SK-N-SH (cell line): ENCODE results near the gene MED31. TPM values are rescaled to one million over a fixed set of nuclear protein-coding genes. Genes with fewer than 3 reads are reported as not detected.

Experiments
- CTCF ChIA-PET: fragments of 300-600, 350-600 bp; formaldehyde crosslinking; extraction: SDS; loops from one replicate; lab custom pipeline; 2021; lab: Yijun Ruan, JAX
- POLR2A ChIA-PET: fragments of 350-600 bp; sonication (Branson Sonifier 250); formaldehyde crosslinking; extraction: SDS; loops from one replicate; lab custom pipeline; 2020; ENCODE audit warnings: antibody characterized with exemption, inconsistent platforms; lab: Yijun Ruan, JAX
- DNase-seq: peaks from one replicate; pipeline ENCODE4 v3.0.0; 2012
- H2AFZ ChIP-seq: fragments of 200-600 bp; sonication (generic); 2 replicates; pipeline ENCODE4 v1.8.1; 2016; ENCODE audit warnings: antibody characterized with exemption, mild to moderate bottlenecking, low read depth
- H3F3A ChIP-seq: fragments of 200-600 bp; sonication (generic); replicated peaks from 2 replicates; pipeline ENCODE3; 2016; ENCODE audit warnings: antibody characterized with exemption, mild to moderate bottlenecking; ENCODE audit not compliant: insufficient read depth
- H3K27ac ChIP-seq, 2 experiments: fragments of 200-500 bp in 1 of 2; fragments of 200-600 bp in 1 of 2; sonication (Bioruptor generic) in 1 of 2; sonication (generic), shearing (Covaris generic) in 1 of 2; 2 replicates each; pipeline versions ENCODE4 v1.5.1 to v1.6.1; 2014 to 2016; ENCODE audit warnings: low read depth in 2 of 2, inconsistent platforms in 1 of 2, low read length in 1 of 2, mild to moderate bottlenecking in 1 of 2, mixed read lengths in 1 of 2
- H3K27me3 ChIP-seq: fragments of 200-600 bp; sonication (generic), shearing (Covaris generic); 2 replicates; pipeline ENCODE4 v1.6.1; 2016; ENCODE audit warnings: mixed run types; ENCODE audit not compliant: insufficient read depth
- H3K36me3 ChIP-seq, 2 experiments: fragments of 200-500 bp in 1 of 2; fragments of 200-600 bp in 1 of 2; sonication (Bioruptor generic) in 1 of 2; sonication (generic) in 1 of 2; replicated peaks in 1 of 2; 2 replicates each; pipeline versions ENCODE3 to v1.5.1; 2014 to 2016; ENCODE audit warnings: low read length in 1 of 2, mild to moderate bottlenecking in 1 of 2; ENCODE audit not compliant: insufficient read depth in 2 of 2, control insufficient read depth in 1 of 2
- H3K4me1 ChIP-seq, 2 experiments: fragments of 200-500 bp in 1 of 2; fragments of 200-600 bp in 1 of 2; sonication (Bioruptor generic) in 1 of 2; sonication (generic), shearing (Covaris generic) in 1 of 2; 2 replicates each; pipeline versions ENCODE4 v1.5.1 to v1.6.1; 2014 to 2016; ENCODE audit warnings: low read depth in 1 of 2, low read length in 1 of 2, mixed run types in 1 of 2; ENCODE audit not compliant: insufficient read depth in 2 of 2, control insufficient read depth in 1 of 2
- H3K4me2 ChIP-seq: fragments of 200-600 bp; sonication (generic), shearing (Covaris generic); 2 replicates; pipeline ENCODE4 v1.6.1; 2017; ENCODE audit warnings: mixed run types
- H3K4me3 ChIP-seq, 2 experiments: fragments of 200-500 bp in 1 of 2; fragments of 200-600 bp in 1 of 2; sonication (Bioruptor generic) in 1 of 2; sonication (generic), shearing (Covaris generic) in 1 of 2; 2 replicates each; pipeline versions ENCODE4 v1.5.1 to v1.8.1; 2014 to 2016; ENCODE audit warnings: low read depth in 2 of 2, inconsistent platforms in 1 of 2, low read length in 1 of 2, mild to moderate bottlenecking in 1 of 2, mixed read lengths in 1 of 2, moderate library complexity in 1 of 2
- H3K79me2 ChIP-seq: fragments of 200-600 bp; sonication (generic); 2 replicates; pipeline ENCODE4 v1.8.1; 2017; ENCODE audit warnings: mild to moderate bottlenecking; ENCODE audit not compliant: insufficient read depth
- H3K9ac ChIP-seq: fragments of 200-600 bp; sonication (generic); 2 replicates; pipeline ENCODE4 v1.6.1; 2017; ENCODE audit warnings: mixed run types
- H3K9me2 ChIP-seq: fragments of 200-600 bp; sonication (generic); 2 replicates; pipeline ENCODE4 v1.6.1; 2017; ENCODE audit warnings: mixed run types
- H3K9me3 ChIP-seq: fragments of 200-600 bp; sonication (generic); 2 replicates; pipeline ENCODE4 v1.6.1; 2017; ENCODE audit warnings: mixed run types, mild to moderate bottlenecking, moderate library complexity
- H4K20me1 ChIP-seq: fragments of 200-600 bp; sonication (generic); 2 replicates; pipeline ENCODE4 v1.6.1; 2017; ENCODE audit warnings: mild to moderate bottlenecking, mixed run types; ENCODE audit not compliant: insufficient read depth
- CTCF ChIP-seq: fragments of 200-600 bp; sonication (generic); IDR thresholded peaks from 2 replicates; pipeline ENCODE4 v1.6.1; 2017; ENCODE audit warnings: antibody characterized with exemption, mild to moderate bottlenecking, moderate library complexity
- FOSL2 ChIP-seq: IDR thresholded peaks from 2 replicates; pipeline ENCODE4 v1.4.0; 2012; ENCODE audit warnings: low read depth, mild to moderate bottlenecking, moderate library complexity, borderline replicate concordance
- FOXJ3 ChIP-seq: sonication (generic); formaldehyde crosslinking; IDR thresholded peaks from 2 replicates; pipeline ENCODE4 v1.5.1; 2020; ENCODE audit warnings: mild to moderate bottlenecking, missing genetic modification reagents
- FOXM1 ChIP-seq: IDR thresholded peaks from 2 replicates; pipeline ENCODE4 v1.4.0; 2012; ENCODE audit warnings: low read depth, mild to moderate bottlenecking
- GABPA ChIP-seq: IDR thresholded peaks from 2 replicates; pipeline ENCODE4 v1.4.0; 2012; ENCODE audit warnings: low read depth, mild to moderate bottlenecking
- GATA2 ChIP-seq: sonication (generic); formaldehyde crosslinking; IDR thresholded peaks from 2 replicates; pipeline ENCODE4 v1.5.0; 2020; ENCODE audit warnings: mild to moderate bottlenecking, missing genetic modification reagents
- IRF3 ChIP-seq: fragments of 150-350 bp; IDR thresholded peaks from 2 replicates; pipeline ENCODE4 v1.6.1; 2016; ENCODE audit warnings: mild to moderate bottlenecking, low read depth, low read length
- JUND ChIP-seq: IDR thresholded peaks from 2 replicates; pipeline ENCODE4 v1.4.0; 2012
- MXI1 ChIP-seq: IDR thresholded peaks from 2 replicates; pipeline ENCODE4 v1.6.1; 2012; ENCODE audit warnings: mild to moderate bottlenecking, low read depth, low read length, improper control_type of control experiment
- NRF1 ChIP-seq: IDR thresholded peaks from 2 replicates; pipeline ENCODE4 v1.6.1; 2012; ENCODE audit warnings: low read depth, mild to moderate bottlenecking, low read length
- POLR2AphosphoS5 ChIP-seq: IDR thresholded peaks from 2 replicates; pipeline ENCODE4 v1.6.1; 2012; ENCODE audit warnings: low read depth, low read length
- RAD21 ChIP-seq: IDR thresholded peaks from 2 replicates; pipeline ENCODE4 v1.6.1; 2012; ENCODE audit warnings: mild to moderate bottlenecking, low read length
- RXRA ChIP-seq: IDR thresholded peaks from 2 replicates; pipeline ENCODE4 v1.4.0; 2012; ENCODE audit warnings: low read depth, mild to moderate bottlenecking, borderline replicate concordance
- SIN3A ChIP-seq: IDR thresholded peaks from 2 replicates; pipeline ENCODE4 v1.6.1; 2012; ENCODE audit warnings: low read depth, mild to moderate bottlenecking, low read length, moderate library complexity, borderline replicate concordance
- SMC3 ChIP-seq: IDR thresholded peaks from 2 replicates; pipeline ENCODE4 v1.6.1; 2012; ENCODE audit warnings: low read depth, low read length, improper control_type of control experiment
- TAF1 ChIP-seq: IDR thresholded peaks from 2 replicates; pipeline ENCODE4 v1.6.1; 2012; ENCODE audit warnings: low read depth, mild to moderate bottlenecking, low read length, moderate library complexity, borderline replicate concordance
- TCF12 ChIP-seq: IDR thresholded peaks from 2 replicates; pipeline ENCODE4 v1.4.0; 2012
- TEAD4 ChIP-seq: IDR thresholded peaks from 2 replicates; pipeline ENCODE4 v1.4.0; 2012; ENCODE audit warnings: mild to moderate bottlenecking, borderline replicate concordance; ENCODE audit not compliant: insufficient read depth
- YY1 ChIP-seq: IDR thresholded peaks from 2 replicates; pipeline ENCODE4 v1.4.0; 2012; ENCODE audit warnings: low read depth, mild to moderate bottlenecking
- WGBS: methylation state at CpG from one replicate; pipeline ENCODE4 v1.1.6; 2017; ENCODE audit warnings: low lambda C conversion rate; 5-methylcytosine and 5-hydroxymethylcytosine counted together
- polyA plus RNA-seq, 3 experiments: library from polyadenylated mRNA; depleted of rRNA; stranded (reverse); fragments of >200 nt; gene quantifications; 2 replicates each; pipeline ENCODE4 v1.2.3, GENCODE V29; 2012
- TF ChIP-seq, protein P1 (sequence below): IDR thresholded peaks from 2 replicates; pipeline ENCODE4 v1.4.0; 2012; ENCODE audit warnings: low read depth, borderline replicate concordance

The MED31 gene
- polyA plus RNA-seq, 1 of the 3 experiments (the other 2 are of a cell fraction), result 15.1 TPM

DNA sequence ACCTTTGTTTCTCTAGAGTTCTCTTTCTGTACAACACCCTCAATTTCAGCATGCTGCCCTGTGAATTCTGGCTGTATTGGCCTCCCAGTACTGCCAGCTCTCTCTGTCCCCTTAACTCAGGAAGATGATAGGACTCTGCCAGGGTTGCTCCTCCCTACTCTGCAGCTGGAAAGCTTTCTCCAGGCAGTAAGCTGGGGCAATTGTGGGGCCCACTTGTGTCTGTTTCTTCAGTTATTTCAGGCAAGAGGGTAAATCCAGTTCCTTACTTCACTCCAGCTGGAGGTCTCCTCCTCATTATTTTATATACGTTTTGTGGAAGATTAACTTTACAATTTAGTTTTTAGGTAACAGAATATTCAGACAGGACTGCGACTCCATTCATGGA is 10.1 kb upstream of the MED31 start:
- Histone ChIP-seq H3K9ac (no peak overlapping the region), H3K4me1 (no peaks in the 10 kb centered on the region; a peak in 1 of 4 replicates), H3K4me3 (no peak overlapping the region), H3F3A (no peaks in the 10 kb centered on the region), H3K27me3 (peaks cover 7% of the 10 kb centered on the region; the same call in 1 of the 2 replicates), H4K20me1 (no peaks in the 10 kb centered on the region), H2AFZ (no peak overlapping the region), H3K27ac (no peak overlapping the region), H3K4me2 (no peak overlapping the region), H3K9me3 (no peaks in the 10 kb centered on the region), H3K36me3 (no peaks in the 10 kb centered on the region), H3K79me2 (no peaks in the 10 kb centered on the region), H3K9me2 (no peaks in the 10 kb centered on the region)
- 10% methylated on average over 2 of the region's 2 CpGs for WGBS
- POLR2A ChIA-PET, result no interaction called here
- no peak for TF ChIP-seq NRF1
- no peak for TF ChIP-seq MXI1
- DNase-seq, result no peak
- CTCF ChIA-PET, result no interaction called here

GRCh38 chr17:6660805-6661463 is 9.5 kb upstream of the MED31 start:
- Histone ChIP-seq H3K27me3 (peaks cover 7% of the 10 kb centered on the region; the same call in 1 of the 2 replicates), H4K20me1 (no peaks in the 10 kb centered on the region), H2AFZ (no peak overlapping the region), H3K4me2 (no peak overlapping the region), H3K27ac (no peak overlapping the region), H3K4me3 (no peak overlapping the region), H3K9ac (no peak overlapping the region), H3K4me1 (no peaks in the 10 kb centered on the region; a peak in 1 of 4 replicates), H3K36me3 (no peaks in the 10 kb centered on the region), H3K9me3 (no peaks in the 10 kb centered on the region), H3F3A (no peaks in the 10 kb centered on the region), H3K9me2 (no peaks in the 10 kb centered on the region), H3K79me2 (no peaks in the 10 kb centered on the region)
- no peak for TF ChIP-seq SIN3A
- no peak for TF ChIP-seq RXRA
- TF ChIP-seq FOXJ3 (CRISPR knock-in tag), result no peak
- no peak for TF ChIP-seq SMC3
- no peak for TF ChIP-seq FOXM1
- no peak for TF ChIP-seq TAF1
- no peak for TF ChIP-seq FOSL2
- WGBS, result 24% methylated on average over 11 of the region's 11 CpGs
- ChIA-PET CTCF (interaction anchor here (1.5 kb wide), 1 partner anchor 188 kb away, joined by 3 read pairs; no protein-coding TSS in a partner anchor), POLR2A (no interaction called here)
- no peak for DNase-seq

DNA sequence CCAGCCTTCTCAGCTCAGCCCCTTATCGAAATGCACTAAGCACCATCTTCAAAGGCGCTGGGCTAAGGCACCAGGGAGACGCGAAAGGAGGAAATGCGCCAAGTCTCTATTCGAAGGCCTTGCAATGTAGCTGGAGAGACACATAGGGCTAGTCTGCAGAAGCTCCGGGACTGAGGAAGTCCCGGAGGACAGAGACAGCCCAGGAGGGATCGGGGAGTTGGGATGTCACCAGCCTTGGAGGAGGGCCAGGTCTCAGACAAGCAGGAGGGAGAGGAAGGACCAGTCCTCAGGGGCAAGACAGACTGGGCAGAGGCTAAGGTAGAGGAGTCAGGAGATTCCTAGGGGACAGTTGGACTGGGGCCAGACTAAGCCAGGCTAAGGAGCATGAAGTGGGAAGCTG is 8.7 kb upstream of the MED31 start:
- Histone ChIP-seq H3K9me2 (no peaks in the 10 kb centered on the region), H3K4me1 (no peaks in the 10 kb centered on the region; a peak in 1 of 4 replicates), H4K20me1 (no peaks in the 10 kb centered on the region), H3K4me3 (no peak overlapping the region), H3K9ac (no peak overlapping the region), H3K27ac (no peak overlapping the region), H2AFZ (no peak overlapping the region), H3K27me3 (peaks cover 7% of the 10 kb centered on the region; the same call in 1 of the 2 replicates), H3K9me3 (no peaks in the 10 kb centered on the region), H3F3A (no peaks in the 10 kb centered on the region), H3K4me2 (peak overlapping the region; percentile 11; the same call in 1 of the 2 replicates), H3K36me3 (no peaks in the 10 kb centered on the region), H3K79me2 (no peaks in the 10 kb centered on the region)
- DNase-seq, result no peak
- WGBS, result 54% methylated on average over 9 of the region's 9 CpGs
- POLR2A ChIA-PET, result no interaction called here
- CTCF ChIA-PET, result interaction anchor here (0.8 to 1.5 kb wide), 2 partner anchors 86 to 187 kb away, joined by 3 read pairs; no protein-coding TSS in a partner anchor
- no peak for TF ChIP-seq FOXM1
- TF ChIP-seq TEAD4, result no peak
- no peak for TF ChIP-seq IRF3
- TF ChIP-seq, protein P1, sequence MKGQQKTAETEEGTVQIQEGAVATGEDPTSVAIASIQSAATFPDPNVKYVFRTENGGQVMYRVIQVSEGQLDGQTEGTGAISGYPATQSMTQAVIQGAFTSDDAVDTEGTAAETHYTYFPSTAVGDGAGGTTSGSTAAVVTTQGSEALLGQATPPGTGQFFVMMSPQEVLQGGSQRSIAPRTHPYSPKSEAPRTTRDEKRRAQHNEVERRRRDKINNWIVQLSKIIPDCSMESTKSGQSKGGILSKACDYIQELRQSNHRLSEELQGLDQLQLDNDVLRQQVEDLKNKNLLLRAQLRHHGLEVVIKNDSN, result no peak
- TF ChIP-seq GATA2 (CRISPR knock-in tag), result no peak
- no peak for TF ChIP-seq CTCF
- no peak for TF ChIP-seq YY1
- TF ChIP-seq TCF12, result no peak
- TF ChIP-seq POLR2AphosphoS5, result no peak
- no peak for TF ChIP-seq JUND
- TF ChIP-seq GABPA, result no peak
- TF ChIP-seq NRF1, result no peak
- TF ChIP-seq RAD21, result no peak
